K562 (cell line): ENCODE data around the gene RYR1. TPM values are rescaled to one million over a fixed set of nuclear protein-coding genes. Genes with fewer than 3 reads are reported as not detected.

Source experiments
- ATF7 ChIP-seq: fragments of 450-650 bp; IDR thresholded peaks from 2 replicates; pipeline ENCODE4 v1.7.1; 2014; ENCODE audit warnings: mild to moderate bottlenecking, moderate library complexity
- BACH1 ChIP-seq: fragments of 200-800 bp; sonication (Bioruptor generic); IDR thresholded peaks from 2 replicates; pipeline ENCODE4 v1.6.1; 2016; ENCODE audit warnings: missing genetic modification characterization, missing compliant biosample characterization
- CBX5 ChIP-seq: IDR thresholded peaks from 2 replicates; pipeline ENCODE4 v1.6.1; 2014; ENCODE audit warnings: low read depth, borderline replicate concordance
- CHD4 ChIP-seq: fragments of 200-600 bp; sonication (generic); IDR thresholded peaks from 3 replicates; pipeline ENCODE4 v1.6.1; 2012; ENCODE audit warnings: low read depth, mild to moderate bottlenecking, mixed read lengths, low read length, inconsistent platforms; ENCODE audit not compliant: insufficient read depth, insufficient replicate concordance, poor library complexity, severe bottlenecking
- CTBP1 ChIP-seq: fragments of 450-650 bp; IDR thresholded peaks from 2 replicates; pipeline ENCODE4 v1.6.1; 2016; ENCODE audit warnings: borderline replicate concordance
- FOXK2 ChIP-seq, 2 experiments: fragments of 450-650 bp; IDR thresholded peaks in 1 of 2; conservative IDR thresholded peaks in 1 of 2; 2 replicates each; pipeline ENCODE4 v1.6.1; 2016; ENCODE audit warnings: low read depth in 2 of 2, mild to moderate bottlenecking in 1 of 2
- HNRNPUL1 ChIP-seq: fragments of 200-400 bp; formaldehyde crosslinking; IDR thresholded peaks from 2 replicates; pipeline ENCODE4 v1.6.1; 2017; ENCODE audit warnings: low read length
- NCOA4 ChIP-seq: fragments of 450-650 bp; IDR thresholded peaks from 2 replicates; pipeline ENCODE4 v1.6.1; 2018; ENCODE audit warnings: mild to moderate bottlenecking; ENCODE audit not compliant: partially characterized antibody
- PML ChIP-seq: IDR thresholded peaks from 2 replicates; pipeline ENCODE4 v1.6.1; 2012; ENCODE audit warnings: low read length, inconsistent platforms
- POLR2A ChIP-seq: fragments of 450-650 bp; conservative IDR thresholded peaks from 2 replicates; pipeline ENCODE4 v1.6.1; 2016
- polyA plus RNA-seq, 8 experiments: library from polyadenylated mRNA; depleted of rRNA in 4 of 8; stranded (reverse) in 5 of 8; unstranded in 3 of 8; fragments of >200 nt; fragmentation: Nextera tagmentation in 2 of 8; fragmentation: Illumina TruSeq in 1 of 8; extraction: Ambion mirVana in 2 of 8; extraction: Trizol in 1 of 8; gene quantifications; 2 replicates each; pipeline versions ENCODE4 v1.2.1 to v1.2.3, GENCODE V29; 2011 to 2014; ENCODE audit warnings: inconsistent platforms in 1 of 8, missing spikeins in 1 of 8
- total RNA-seq, 7 experiments: library from RNA; depleted of rRNA in 6 of 7; stranded (reverse); fragments of >200 nt in 6 of 7; fragmentation: Illumina TruSeq in 2 of 7; extraction: Trizol in 2 of 7; gene quantifications; 2 replicates each; pipeline versions ENCODE4 v1.2.1 to v1.2.3, GENCODE V29; 2011 to 2021; ENCODE audit warnings: low replicate concordance in 1 of 7
- TF ChIP-seq, protein P1 (sequence below): fragments of 450-650 bp; IDR thresholded peaks from 2 replicates; pipeline ENCODE4 v1.6.1; 2018; ENCODE audit not compliant: partially characterized antibody
- TF ChIP-seq, protein P2 (sequence below), 2 experiments: fragments of 450-650 bp in 1 of 2; sonication (generic) in 1 of 2; formaldehyde crosslinking in 1 of 2; IDR thresholded peaks in 1 of 2; conservative IDR thresholded peaks in 1 of 2; 2 replicates each; pipeline versions ENCODE4 v1.6.1 to v1.8.1; 2016 to 2023; ENCODE audit warnings: mild to moderate bottlenecking in 2 of 2, moderate library complexity in 2 of 2, inconsistent platforms in 1 of 2, missing genetic modification reagents in 1 of 2
- TF ChIP-seq, protein P3 (sequence below): fragments of 450-650 bp; formaldehyde crosslinking; IDR thresholded peaks from 2 replicates; pipeline ENCODE4 v1.4.0; 2022; ENCODE audit warnings: missing genetic modification characterization

The RYR1 gene
- total and polyA plus RNA-seq, 9 of the 15 experiments (the other 6 are each of a cell fraction or from before 2014, with no cell fraction given), result 0.11 to 7.4 (median 3.7) TPM

DNA sequence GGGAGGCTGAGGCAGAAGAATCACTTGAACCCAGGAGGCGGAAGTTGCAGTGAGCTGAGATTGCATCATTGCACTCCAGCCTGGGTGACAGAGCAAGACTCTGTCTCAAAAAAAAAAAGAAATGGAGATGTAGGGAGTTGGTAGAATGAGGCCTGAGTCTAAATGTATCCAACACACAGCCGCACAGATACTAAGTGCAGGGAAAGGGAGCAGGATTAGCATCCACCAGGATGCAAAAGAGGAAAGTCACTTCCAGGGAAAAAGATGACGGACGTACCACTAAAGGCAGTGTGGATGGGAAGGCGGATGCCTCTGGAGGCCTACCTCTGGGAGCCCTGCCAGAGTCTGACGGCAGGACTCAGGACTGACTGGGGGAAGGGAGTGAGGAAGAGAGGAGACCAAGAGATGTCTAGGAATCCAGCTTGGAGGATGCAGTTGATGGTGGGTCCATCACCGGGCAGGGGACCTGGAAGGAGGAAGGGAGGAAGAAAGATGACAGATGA is 23.8 kb upstream of the RYR1 start (continued):
- TF ChIP-seq, protein P1, sequence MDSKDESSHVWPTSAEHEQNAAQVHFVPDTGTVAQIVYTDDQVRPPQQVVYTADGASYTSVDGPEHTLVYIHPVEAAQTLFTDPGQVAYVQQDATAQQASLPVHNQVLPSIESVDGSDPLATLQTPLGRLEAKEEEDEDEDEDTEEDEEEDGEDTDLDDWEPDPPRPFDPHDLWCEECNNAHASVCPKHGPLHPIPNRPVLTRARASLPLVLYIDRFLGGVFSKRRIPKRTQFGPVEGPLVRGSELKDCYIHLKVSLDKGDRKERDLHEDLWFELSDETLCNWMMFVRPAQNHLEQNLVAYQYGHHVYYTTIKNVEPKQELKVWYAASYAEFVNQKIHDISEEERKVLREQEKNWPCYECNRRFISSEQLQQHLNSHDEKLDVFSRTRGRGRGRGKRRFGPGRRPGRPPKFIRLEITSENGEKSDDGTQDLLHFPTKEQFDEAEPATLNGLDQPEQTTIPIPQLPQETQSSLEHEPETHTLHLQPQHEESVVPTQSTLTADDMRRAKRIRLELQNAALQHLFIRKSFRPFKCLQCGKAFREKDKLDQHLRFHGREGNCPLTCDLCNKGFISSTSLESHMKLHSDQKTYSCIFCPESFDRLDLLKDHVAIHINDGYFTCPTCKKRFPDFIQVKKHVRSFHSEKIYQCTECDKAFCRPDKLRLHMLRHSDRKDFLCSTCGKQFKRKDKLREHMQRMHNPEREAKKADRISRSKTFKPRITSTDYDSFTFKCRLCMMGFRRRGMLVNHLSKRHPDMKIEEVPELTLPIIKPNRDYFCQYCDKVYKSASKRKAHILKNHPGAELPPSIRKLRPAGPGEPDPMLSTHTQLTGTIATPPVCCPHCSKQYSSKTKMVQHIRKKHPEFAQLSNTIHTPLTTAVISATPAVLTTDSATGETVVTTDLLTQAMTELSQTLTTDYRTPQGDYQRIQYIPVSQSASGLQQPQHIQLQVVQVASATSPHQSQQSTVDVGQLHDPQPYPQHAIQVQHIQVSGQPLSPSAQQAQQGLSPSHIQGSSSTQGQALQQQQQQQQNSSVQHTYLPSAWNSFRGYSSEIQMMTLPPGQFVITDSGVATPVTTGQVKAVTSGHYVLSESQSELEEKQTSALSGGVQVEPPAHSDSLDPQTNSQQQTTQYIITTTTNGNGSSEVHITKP, result no peak
- TF ChIP-seq, protein P2, sequence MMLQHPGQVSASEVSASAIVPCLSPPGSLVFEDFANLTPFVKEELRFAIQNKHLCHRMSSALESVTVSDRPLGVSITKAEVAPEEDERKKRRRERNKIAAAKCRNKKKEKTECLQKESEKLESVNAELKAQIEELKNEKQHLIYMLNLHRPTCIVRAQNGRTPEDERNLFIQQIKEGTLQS (IDR thresholded peaks at IDR 0.05), result peak; percentile 78
- TF ChIP-seq, protein P2 (CRISPR knock-in tag; conservative IDR thresholded peaks at IDR 0.05), result no peak
- TF ChIP-seq HNRNPUL1, result no peak
- TF ChIP-seq BACH1 (tag), result no peak
- peak; percentile 31; the same call in 1 of the 2 replicates for TF ChIP-seq ATF7
- peak; percentile 25; the same call in 1 of the 2 replicates for TF ChIP-seq CTBP1
- no peak for TF ChIP-seq NCOA4
- no peak for TF ChIP-seq FOXK2 (conservative IDR thresholded peaks at IDR 0.05 in 1 of 2, IDR thresholded peaks at IDR 0.05 in 1 of 2; ENCODE audit: low read depth in 2 of 2)
- TF ChIP-seq, protein P3, sequence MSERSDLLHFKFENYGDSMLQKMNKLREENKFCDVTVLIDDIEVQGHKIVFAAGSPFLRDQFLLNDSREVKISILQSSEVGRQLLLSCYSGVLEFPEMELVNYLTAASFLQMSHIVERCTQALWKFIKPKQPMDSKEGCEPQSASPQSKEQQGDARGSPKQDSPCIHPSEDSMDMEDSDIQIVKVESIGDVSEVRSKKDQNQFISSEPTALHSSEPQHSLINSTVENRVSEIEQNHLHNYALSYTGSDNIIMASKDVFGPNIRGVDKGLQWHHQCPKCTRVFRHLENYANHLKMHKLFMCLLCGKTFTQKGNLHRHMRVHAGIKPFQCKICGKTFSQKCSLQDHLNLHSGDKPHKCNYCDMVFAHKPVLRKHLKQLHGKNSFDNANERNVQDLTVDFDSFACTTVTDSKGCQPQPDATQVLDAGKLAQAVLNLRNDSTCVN (CRISPR knock-in tag), result no peak
- TF ChIP-seq PML, result 0 out of 2 replicates have a peak, but pooled peaks have one; percentile 20
- no peak for TF ChIP-seq CBX5
- peak; percentile 51; the same call in 1 of the 2 replicates for TF ChIP-seq POLR2A
- no peak for TF ChIP-seq CHD4
